Measurements from ENCODE around the gene C1S. TPM values are rescaled to one million over a fixed set of nuclear protein-coding genes. Genes with fewer than 3 reads are reported as not detected.

C1S gene
- total RNA-seq, 2 experiments from 2014 or later: 0.65 to 1.0 TPM

DNA sequence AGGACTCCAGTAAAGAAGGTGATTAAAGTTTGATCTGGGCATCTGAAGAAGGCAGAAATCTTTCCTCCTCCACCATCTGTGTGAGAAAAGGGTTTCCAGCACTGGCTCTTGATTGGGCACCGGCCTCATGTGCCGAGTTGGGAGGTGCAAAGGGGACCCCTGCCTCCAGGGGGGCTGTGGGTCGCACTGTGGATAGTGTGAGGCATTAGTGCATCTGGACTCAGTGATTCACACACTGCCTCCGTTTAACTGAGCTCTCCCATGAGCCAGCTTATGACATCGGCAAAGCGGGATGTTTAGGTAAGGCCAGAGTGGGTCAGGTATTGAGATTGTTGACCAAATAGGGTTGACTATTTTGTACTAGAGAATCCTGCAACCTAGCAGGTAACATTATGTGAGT is 8.9 kb downstream of the C1S start:
- CTCF ChIA-PET: no interaction called here
- POLR2A ChIA-PET: no interaction called here

DNA sequence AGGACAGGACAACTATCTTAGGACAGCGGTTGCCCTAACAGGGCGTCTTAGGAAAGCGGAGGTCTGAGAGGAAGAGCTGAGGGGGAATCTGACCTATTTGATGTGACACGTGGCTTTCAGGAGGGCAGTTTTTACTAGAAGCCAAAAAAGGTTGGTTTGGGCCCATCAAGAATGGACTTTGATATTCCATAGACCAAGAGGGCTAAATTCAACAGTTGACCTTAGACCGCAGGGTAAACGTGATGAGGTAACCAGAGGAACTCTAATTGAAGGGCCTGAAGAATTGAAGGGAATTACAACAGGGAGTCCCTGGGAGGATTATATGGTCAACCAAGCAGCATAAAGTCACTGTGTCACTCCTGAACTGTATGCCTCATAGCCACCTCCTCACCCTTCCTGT is 11.5 kb downstream of the C1S start:
- ChIA-PET POLR2A (no interaction called here), CTCF (no interaction called here)

DNA sequence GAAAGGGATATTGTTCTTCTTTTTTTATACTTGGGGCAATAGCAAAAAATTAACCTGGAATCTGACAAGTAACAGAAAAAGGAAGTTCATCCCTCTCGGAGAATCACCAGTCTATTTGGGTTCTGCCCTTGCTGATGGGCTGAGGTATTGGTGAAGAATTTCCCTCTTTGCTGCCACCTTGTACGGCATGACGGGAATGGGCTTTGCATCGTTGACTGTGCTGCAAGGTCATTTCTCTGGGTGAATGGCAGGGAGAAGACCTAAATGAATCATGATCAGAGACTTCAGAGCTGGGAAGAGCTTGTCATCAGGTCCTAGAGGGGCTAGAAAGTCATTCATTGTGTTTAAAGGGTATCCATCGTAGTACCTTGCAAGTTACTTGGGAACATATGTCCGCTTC is 12.0 kb downstream of the C1S start:
- POLR2A ChIA-PET: no interaction called here
- CTCF ChIA-PET: no interaction called here

DNA sequence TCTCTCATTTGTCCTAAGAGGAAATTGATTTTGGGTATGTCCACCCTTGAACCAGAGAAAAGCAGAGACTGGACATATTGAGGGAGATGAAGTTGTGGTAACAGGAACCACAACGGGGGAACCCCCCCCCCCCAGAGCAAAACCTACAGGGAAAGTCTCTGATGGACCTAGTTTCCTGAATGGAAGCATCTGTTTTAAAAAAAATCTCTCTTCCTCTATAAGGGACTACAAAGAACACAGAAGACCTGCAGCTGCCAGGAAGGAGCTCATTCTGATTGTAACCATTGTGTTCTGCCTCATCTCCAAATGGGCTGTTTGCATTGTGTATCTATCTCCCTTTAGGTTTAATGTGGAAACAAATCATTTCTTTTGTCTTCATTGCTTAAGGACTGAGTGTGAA is 13.4 kb downstream of the C1S start:
- ChIA-PET CTCF (no interaction called here), POLR2A (no interaction called here)

DNA sequence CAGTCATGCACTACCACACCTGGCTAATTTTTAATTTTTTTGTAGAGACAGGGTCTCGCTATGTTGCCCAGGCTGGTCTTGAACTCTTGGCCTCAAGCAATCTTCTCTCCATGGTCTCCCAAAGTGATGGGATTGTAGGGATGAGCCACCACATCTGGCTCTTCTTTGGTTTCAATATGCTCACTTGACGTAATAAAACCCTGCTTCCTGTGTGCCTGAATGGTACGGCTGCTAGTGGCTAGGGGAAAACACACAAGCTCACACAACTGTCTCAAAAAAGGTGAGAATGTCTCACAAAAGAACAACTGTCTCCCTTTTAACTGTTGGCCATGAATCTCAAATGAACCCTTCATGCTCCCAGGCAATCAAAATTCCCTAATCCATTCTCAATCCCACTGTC is 15.0 kb downstream of the C1S start:
- CTCF ChIA-PET: no interaction called here
- POLR2A ChIA-PET: no interaction called here

DNA sequence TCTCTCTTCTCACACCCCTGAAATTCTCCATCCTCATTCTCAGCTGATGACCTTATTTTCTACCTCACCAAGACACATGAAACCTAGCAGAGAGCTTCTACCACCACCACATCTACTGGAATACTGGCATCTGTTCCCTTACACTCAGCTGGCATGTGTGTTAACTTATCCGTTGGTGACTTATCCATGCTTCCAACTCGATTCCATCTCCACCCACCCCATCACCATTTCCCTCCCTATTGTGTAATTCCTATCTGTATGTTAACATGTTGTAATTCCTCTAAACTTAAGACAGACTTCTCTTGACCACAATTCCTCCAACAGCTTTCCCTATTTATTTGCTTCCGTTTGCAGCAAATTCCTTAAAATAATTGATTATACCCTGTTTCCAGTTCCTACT is 15.4 kb downstream of the C1S start:
- POLR2A ChIA-PET: no interaction called here
- CTCF ChIA-PET: no interaction called here

DNA sequence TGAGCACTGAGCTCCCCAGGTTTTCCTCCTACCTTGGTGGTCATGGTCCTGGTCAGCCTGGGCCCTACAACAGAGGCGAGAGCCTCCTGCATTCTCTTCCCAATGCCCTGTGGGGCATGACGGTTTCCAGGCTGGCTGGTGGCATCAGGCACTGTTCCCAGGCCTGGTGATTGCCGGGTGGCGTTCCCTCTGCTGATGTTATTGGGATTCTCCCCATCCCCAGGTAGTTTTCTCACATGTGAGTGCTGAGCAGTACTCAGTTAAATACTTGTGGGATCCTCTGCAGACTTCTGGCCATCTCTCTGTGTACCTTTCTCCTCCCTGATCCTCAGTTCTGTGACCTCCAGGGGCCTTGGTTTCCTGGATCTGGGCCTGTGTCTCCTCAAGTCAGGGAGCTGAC is 16.0 kb downstream of the C1S start:
- POLR2A ChIA-PET: no interaction called here
- CTCF ChIA-PET: no interaction called here

DNA sequence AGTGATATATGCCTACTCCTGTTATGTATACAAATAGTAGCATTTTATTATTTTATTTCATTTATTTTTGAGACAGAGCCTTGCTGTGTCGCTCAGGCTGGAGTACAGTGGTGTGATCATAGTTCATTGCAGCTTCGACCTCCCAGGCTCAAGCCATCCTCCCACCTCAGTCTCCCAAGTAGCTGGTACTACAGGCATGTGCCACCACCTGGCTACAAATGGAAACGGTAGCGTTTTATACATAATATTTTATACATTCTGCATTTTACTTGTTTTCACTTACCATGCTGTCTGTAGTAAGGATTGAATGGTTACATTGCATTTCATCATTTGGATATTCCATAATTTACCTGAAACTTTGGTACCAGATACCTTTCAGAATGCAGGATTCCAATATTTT is 17.6 kb downstream of the C1S start:
- ChIA-PET POLR2A (no interaction called here), CTCF (interaction anchor here (1.0 kb wide), 1 partner anchor 133 kb away, joined by 3 read pairs; no protein-coding TSS in a partner anchor)

DNA sequence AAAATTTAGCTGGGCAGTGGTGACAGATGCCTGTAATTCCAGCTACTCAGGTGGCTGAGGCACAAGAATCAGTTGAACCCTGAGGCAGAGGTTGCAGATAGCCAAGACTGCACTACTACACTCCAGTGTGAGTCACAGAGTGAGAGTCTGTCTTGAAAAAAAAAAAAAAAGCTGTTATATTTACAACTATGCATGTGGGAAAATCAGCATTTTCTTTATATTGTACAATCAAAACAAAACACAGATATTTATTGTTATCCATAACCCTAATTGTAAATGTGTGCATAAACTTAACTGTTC is 19.3 kb downstream of the C1S start:
- POLR2A ChIA-PET: no interaction called here

DNA sequence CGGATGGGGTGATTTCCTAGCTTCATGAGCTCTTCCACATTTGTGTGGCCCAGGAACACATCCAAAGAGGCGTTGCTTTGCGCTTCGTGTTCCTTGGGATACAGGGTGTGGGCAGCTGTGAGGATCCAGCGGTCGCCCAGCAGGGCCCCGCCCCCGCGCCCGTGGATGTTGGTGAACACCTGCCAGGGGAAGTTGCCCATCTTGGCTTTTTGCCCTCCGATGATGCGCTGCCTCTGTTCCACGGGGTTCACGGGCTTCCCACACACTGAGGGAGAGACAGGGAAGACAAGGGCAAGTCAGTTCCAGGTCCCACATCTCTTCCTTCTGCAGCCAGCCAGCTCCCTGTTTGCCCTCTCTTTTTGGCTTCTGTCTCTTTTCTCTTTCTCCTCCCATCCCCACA is 20.5 kb downstream of the C1S start:
- ChIA-PET POLR2A (no interaction called here), CTCF (no interaction called here)

More for the DNA sequence above, 19.3 kb downstream of the C1S start:
- CTCF ChIA-PET: interaction anchor here (1.0 kb wide), 1 partner anchor 62 kb away, joined by 3 read pairs; the partner anchor contains the start of gene LPCAT3

DNA sequence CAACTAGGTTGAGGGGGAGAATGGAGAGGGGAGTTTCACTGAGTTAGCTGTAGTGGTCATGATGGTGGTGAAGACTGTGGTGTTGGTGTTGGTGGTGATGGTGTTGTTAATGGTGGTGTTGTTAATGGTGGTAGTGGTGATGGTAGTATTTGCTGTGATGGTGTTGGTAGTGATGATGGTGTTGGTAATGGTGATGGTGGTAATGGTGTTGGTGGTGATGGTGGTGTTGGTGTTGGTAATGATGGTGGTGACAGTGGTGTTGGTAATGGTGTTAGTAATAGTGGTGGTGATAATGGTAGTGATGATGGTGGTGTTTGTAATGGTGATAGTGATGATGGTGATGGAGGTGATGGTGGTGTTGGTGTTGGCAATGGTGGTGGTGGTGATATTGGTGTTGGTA is 22.6 kb downstream of the C1S start:
- POLR2A ChIA-PET: no interaction called here
- CTCF ChIA-PET: interaction anchor here (1.2 kb wide), 1 partner anchor 10 kb away, joined by 3 read pairs; no protein-coding TSS in a partner anchor

DNA sequence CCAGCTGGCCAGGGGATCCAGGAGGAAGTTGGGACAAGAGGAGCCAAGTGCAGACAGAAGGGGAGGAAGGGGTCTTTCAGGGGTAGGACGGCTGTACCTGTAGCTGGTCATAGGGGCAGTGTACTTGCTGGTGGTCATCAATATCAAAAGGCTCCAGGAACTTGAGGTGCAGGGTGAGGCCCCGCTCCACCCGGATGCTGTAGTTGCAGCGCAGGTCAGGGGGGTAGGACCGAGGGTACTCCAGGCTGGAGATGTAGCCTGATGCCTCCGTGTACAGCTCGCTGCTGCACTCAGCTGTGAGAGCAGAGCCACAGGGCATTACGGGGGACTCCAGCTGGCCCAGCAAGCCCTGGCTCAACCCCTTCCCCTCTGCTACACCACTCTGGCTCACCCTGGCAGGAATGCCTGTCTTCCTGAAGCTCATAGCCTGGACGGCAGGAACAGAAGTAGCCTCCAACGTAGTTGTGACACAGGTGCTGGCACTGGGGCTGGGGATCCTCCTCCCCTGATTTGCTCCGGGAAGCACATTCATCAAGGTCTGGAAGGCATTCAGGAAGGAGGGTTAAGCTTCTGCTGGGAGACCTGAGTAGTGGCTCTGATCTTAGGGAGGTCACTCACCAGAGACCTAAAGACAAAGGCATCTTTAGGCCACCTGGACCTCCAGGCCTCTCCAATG is 28.8 kb downstream of the C1S start:
- ChIA-PET POLR2A (no interaction called here), CTCF (interaction anchor here (1.3 kb wide), 1 partner anchor 364 kb away, joined by 4 read pairs; no protein-coding TSS in a partner anchor)

DNA sequence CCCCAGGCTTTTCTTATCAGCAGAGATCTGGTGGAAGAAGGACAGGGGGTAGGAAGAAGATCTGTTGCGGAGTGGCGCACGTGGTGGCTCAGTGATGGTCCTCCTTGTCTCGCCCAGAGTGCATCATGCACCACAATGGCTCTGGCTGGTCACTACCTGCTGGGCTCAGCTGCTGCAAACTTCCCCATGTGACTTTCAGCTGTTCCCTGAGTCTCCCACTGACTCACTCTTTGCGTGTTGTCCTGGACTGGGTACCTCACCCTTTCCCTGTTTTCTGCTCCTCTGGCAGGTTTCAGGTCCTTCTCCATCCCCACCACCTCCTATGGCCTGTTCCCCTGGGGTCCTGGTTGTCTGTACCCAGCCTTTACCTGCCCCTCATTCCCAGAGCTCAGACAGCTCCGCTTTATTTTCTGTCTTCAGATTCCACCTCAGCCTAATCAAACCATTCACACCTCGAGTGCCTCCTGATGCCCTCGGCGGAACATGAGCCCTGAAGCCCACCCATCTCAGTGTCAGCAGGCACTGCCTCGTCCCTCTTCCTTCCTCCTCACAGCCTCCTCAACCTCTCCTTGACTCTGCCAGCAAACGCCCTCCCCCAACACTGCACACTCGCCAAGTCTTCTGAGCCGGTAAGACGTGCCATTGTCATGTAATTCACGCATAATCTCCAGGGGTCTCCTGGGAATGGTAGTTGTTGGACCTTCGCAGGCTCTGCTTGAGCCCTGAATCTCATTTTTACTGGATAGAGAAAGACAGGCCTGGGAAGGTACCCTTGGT is 29.9 kb downstream of the C1S start:
- POLR2A ChIA-PET: no interaction called here
- CTCF ChIA-PET: interaction anchor here (1.3 to 1.8 kb wide), 2 partner anchors 146 to 365 kb away, joined by 4 to 6 read pairs; partner anchors contain the start of genes C12orf57 and RNU7-1

DNA sequence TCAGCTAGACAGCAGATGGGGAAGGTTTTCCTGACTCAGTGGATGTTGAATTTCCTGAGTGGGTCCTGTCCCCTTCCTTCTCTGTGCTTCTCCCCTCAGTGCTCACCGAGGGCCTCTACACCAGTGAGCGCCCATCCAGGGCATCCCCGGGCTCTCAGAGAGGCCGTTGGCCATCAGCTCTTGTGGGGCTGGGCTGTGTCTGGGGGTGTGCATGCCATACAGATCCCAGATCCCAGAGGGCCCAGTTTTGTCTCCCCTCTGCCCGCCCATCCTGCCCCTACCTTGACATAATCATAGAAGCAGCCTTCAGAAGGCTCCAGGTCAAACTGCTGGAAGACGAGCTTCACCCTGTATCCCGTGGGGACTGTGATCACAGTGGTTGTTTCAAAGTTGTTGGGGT is 30.7 kb downstream of the C1S start:
- ChIA-PET POLR2A (interaction anchor here (0.6 kb wide), 1 partner anchor 16 kb away, joined by 3 read pairs; no protein-coding TSS in a partner anchor), CTCF (interaction anchor here (0.6 to 1.8 kb wide), 2 partner anchors 60 to 147 kb away, joined by 3 to 6 read pairs; partner anchors contain the start of genes C12orf57 and RNU7-1)

DNA sequence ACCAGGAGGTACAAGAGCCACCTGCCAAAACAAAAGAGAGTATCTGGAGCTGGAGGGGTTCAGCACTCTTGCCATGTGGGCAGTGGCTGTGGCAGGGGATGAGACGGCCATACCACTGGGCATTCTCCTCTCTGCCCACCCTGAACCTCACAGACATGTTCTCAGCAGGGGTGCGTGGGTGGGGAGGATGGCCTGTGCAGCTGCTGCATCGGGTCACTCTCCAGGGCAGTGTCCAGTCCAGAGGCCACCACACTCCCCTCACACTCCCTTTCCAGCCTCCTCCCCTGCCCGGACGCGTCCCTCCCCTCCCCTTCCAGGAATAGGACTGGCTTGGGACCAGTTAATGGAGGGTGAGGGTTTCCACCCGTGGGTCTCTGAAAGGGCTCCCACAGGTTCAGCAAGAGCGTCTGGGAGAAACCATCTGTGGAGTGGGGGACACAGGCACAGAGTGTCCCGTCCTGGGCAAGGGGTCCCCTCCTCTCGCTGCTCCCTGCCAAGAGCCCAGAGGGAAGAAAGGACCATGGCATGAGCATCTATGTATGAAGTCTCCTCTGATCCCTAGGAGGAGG is 31.2 kb downstream of the C1S start:
- CTCF ChIA-PET: interaction anchor here (0.6 to 1.8 kb wide), 4 partner anchors 13 to 148 kb away, joined by 3 to 6 read pairs (median 3); partner anchors contain the start of genes C12orf57, PTPN6 and RNU7-1
- POLR2A ChIA-PET: interaction anchor here (0.6 kb wide), 1 partner anchor 15 kb away, joined by 3 read pairs; no protein-coding TSS in a partner anchor

DNA sequence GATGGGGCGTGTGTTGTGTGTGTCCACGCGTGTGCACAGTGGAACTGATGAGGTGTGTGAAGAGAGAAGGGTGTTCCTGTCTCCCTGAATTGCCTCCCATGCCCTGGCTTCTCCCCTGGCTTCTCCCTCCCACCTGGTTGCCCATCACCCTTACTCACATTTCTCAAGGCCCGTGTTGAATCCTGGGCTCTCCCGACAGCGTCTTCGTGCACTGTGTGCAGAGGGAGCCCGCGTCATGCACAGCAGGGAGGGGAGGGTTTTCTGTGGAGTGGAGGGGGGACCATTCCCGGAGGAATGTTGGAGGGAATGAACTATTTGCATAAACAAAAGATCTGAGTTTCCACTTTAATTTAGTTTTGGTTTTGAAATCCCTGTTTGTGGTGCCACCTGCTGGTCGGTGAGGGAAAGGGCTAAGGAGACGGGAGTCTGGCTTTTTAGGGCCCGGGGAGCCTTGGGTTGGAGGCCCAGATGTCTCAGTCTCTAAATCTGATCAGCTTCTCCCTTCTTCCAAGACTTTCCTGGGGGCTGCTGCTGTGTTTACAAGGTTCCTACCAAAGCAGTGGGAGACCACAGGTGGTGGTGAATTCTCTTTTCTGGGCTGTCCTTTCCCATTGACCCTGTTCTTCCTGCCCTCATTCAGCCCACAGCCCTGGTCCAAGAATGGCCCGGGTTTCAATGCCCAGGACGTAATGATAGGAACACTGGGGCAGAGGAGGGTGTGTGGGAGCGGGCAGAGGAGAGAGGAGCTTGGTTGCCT is 31.9 kb downstream of the C1S start, which contains the start of gene C1R:
TSS of gene C1R (minus strand) at position 217 of the 757 bp plus-strand sequence. CDS start at position 160, 57 bp downstream.
- ChIA-PET POLR2A (no interaction called here), CTCF (interaction anchor here (0.8 to 1.6 kb wide), 8 partner anchors 10 to 141 kb away, joined by 3 to 10 read pairs (median 4); partner anchors contain the start of genes C1RL and PTPN6)

DNA sequence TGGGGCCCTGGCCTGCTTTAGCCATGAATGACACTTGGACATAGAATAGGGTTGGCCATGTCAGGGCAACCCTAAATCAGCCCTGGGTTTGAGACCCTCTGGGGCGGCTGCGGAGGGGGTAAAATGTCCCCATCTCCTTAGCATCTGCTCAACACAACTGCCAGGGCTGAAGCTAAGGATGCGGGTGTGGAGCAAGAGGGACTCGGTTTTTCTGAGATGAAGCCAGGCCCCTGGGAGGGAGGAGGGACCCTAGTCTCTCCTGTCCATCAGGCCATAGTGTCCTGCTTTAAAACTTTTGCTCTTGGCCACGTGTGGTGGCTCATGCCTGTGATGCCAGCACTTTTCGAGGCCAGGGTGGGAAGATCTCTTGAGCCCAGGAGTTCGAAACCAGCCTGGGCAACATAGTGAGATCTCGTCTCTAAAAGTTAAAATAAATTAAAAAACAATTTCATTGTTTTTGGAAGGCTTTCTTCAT is 32.5 kb downstream of the C1S start:
- CTCF ChIA-PET: interaction anchor here (0.8 to 1.6 kb wide), 9 partner anchors 10 to 142 kb away, joined by 3 to 10 read pairs (median 4); partner anchors contain the start of genes C1RL and PTPN6
- POLR2A ChIA-PET: interaction anchor here (1.8 kb wide), 1 partner anchor 15 kb away, joined by 8 read pairs; no protein-coding TSS in a partner anchor

DNA sequence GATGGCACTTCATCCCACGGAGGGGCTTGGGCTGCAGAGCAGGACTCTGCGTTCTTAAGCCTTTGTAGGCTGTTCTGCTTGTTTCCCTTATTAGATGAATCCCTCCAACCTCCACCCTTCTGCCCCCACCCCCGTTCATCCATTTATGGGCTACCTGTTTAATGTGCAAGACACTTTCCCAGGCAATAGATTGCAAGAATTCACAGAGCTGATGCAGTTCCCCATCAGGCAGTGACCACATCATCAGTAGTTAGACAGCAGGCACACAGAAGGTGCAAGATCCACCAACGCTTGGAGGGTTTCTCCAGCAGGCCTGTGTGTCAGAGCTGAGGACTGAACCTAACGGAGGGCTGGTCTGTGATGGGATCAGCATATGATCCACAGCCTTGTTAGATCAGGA is 33.0 kb downstream of the C1S start:
- ChIA-PET CTCF (interaction anchor here (0.6 to 1.6 kb wide), 5 partner anchors 14 to 60 kb away, joined by 3 to 10 read pairs (median 5); partner anchors contain the start of gene C1RL), POLR2A (interaction anchor here (1.8 kb wide), 1 partner anchor 15 kb away, joined by 8 read pairs; no protein-coding TSS in a partner anchor)

DNA sequence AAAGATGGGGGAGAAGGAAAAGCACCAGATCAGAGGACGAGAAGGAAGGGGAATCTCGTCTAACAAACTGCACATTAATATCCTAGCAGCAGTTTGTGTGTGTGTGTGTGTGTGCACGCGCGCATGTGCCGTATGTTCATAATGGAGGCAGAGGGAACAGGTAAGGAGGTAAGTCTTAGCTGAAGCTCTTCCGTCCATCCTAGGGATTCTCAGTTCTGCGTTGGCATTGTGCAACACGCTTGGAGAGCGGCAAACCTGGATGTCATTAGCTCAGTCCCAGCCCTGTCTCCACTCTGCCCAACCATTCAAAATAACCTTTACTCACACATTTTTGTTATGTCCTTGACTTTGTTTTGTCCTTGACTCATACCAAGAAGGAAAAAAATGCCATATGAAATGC is 33.4 kb downstream of the C1S start:
- ChIA-PET POLR2A (interaction anchor here (1.8 kb wide), 1 partner anchor 14 kb away, joined by 8 read pairs; no protein-coding TSS in a partner anchor), CTCF (interaction anchor here (0.6 to 1.6 kb wide), 4 partner anchors 13 to 25 kb away, joined by 3 to 10 read pairs (median 5); partner anchors contain the start of gene C1RL)

Data from activated CD8-positive, alpha-beta memory T cell treated with anti-CD3 and anti-CD28 coated beads for 36 hours (primary cell).